Mammary epithelial cell (primary cell): Measurements from ENCODE around the gene B4GALT6.

Experiments
- EZH2 ChIP-seq: IDR thresholded peaks from 2 replicates; pipeline ENCODE4 v1.6.1; 2012; ENCODE audit warnings: low read length, inconsistent platforms, borderline replicate concordance
- TF ChIP-seq, protein P1 (sequence below), 2 donors: IDR thresholded peaks in 1 of 2; conservative IDR thresholded peaks in 1 of 2; 2 replicates each; pipeline ENCODE4 v1.5.1; 2011 to 2012; ENCODE audit warnings: inconsistent platforms in 2 of 2, low read length in 2 of 2, mild to moderate bottlenecking in 2 of 2, control low read depth in 1 of 2, low read depth in 1 of 2; ENCODE audit not compliant: insufficient read depth in 1 of 2; ENCODE audit errors: extremely low read depth in 1 of 2

DNA sequence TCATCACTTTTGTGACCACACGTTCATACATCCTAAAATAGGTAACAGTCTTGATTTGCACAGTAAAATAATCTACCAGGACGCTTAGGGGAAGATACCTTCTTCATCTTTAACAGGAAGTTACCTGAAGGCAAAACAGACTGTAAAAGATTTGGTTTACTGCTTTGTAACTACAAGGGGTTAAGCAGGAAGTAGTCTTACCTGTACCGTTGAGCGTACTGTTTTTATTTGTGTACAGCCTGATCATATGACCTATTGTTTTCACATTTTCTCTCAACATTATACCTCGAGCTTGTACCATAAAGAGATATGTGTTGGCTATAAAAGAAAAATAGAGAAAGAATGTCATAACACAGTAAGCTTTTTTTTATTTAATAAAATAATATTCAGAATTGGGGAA is 18.3 kb downstream of the B4GALT6 start:
- no peak for TF ChIP-seq EZH2
- TF ChIP-seq, protein P1, sequence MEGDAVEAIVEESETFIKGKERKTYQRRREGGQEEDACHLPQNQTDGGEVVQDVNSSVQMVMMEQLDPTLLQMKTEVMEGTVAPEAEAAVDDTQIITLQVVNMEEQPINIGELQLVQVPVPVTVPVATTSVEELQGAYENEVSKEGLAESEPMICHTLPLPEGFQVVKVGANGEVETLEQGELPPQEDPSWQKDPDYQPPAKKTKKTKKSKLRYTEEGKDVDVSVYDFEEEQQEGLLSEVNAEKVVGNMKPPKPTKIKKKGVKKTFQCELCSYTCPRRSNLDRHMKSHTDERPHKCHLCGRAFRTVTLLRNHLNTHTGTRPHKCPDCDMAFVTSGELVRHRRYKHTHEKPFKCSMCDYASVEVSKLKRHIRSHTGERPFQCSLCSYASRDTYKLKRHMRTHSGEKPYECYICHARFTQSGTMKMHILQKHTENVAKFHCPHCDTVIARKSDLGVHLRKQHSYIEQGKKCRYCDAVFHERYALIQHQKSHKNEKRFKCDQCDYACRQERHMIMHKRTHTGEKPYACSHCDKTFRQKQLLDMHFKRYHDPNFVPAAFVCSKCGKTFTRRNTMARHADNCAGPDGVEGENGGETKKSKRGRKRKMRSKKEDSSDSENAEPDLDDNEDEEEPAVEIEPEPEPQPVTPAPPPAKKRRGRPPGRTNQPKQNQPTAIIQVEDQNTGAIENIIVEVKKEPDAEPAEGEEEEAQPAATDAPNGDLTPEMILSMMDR (conservative IDR thresholded peaks at IDR 0.05 in 1 of 2, IDR thresholded peaks at IDR 0.05 in 1 of 2; ENCODE audit: extremely low read depth in 1 of 2, insufficient read depth in 1 of 2, low read depth in 1 of 2, low read length in 2 of 2) = no peak
